HEK293 (cell line): ENCODE data around the gene LILRB2.

ENCODE experiments used
- CTCF ChIA-PET: fragments of 350-600 bp; formaldehyde crosslinking; extraction: SDS; loops from one replicate; lab custom pipeline; 2021; ENCODE audit warnings: antibody characterized with exemption; lab: Yijun Ruan, JAX
- POLR2A ChIA-PET: fragments of 300-600 bp; formaldehyde crosslinking; extraction: SDS; loops from one replicate; lab custom pipeline; 2020; ENCODE audit warnings: antibody characterized with exemption, inconsistent platforms; lab: Yijun Ruan, JAX
- H3K27ac ChIP-seq: fragments of 200-500 bp; sonication (Bioruptor generic); 2 replicates; pipeline ENCODE4 v1.5.1; 2014; ENCODE audit warnings: low read depth, low read length, control low read depth, inconsistent platforms; ENCODE audit errors: extremely low read depth
- H3K36me3 ChIP-seq, 2 experiments: fragments of 200-500 bp in 1 of 2; sonication (Bioruptor generic) in 1 of 2; 1 replicate in 1 of 2; 2 replicates in 1 of 2; pipeline ENCODE4 v1.5.1; 2014 to 2017; ENCODE audit warnings: inconsistent platforms in 2 of 2, low read length in 2 of 2; ENCODE audit not compliant: control insufficient read depth in 2 of 2, insufficient read depth in 1 of 2
- H3K4me1 ChIP-seq: fragments of 200-500 bp; sonication (Bioruptor generic); 2 replicates; pipeline ENCODE4 v1.5.1; 2014; ENCODE audit warnings: mild to moderate bottlenecking, low read length, inconsistent platforms; ENCODE audit not compliant: control insufficient read depth, insufficient read depth
- H3K4me3 ChIP-seq: 2 replicates; pipeline ENCODE4 v1.5.1; 2011; ENCODE audit warnings: low read depth, mild to moderate bottlenecking, control low read depth, low read length, moderate library complexity
- H3K9me3 ChIP-seq: fragments of 200-500 bp; sonication (Bioruptor generic); 2 replicates; pipeline ENCODE4 v1.5.1; 2014; ENCODE audit warnings: low read depth, low read length, inconsistent platforms; ENCODE audit not compliant: control insufficient read depth, insufficient read depth
- GLIS1 ChIP-seq: fragments of 450-650 bp; formaldehyde crosslinking; IDR thresholded peaks from 2 replicates; pipeline ENCODE4 v1.5.1; 2016; ENCODE audit warnings: missing biosample characterization, missing genetic modification characterization
- KLF1 ChIP-seq: fragments of 450-650 bp; formaldehyde crosslinking; IDR thresholded peaks from 2 replicates; pipeline ENCODE4 v1.5.1; 2016; ENCODE audit warnings: missing biosample characterization, missing genetic modification characterization
- KLF8 ChIP-seq: fragments of 450-650 bp; formaldehyde crosslinking; IDR thresholded peaks from 2 replicates; pipeline ENCODE4 v1.5.1; 2016; ENCODE audit warnings: missing biosample characterization, missing genetic modification characterization
- SCRT2 ChIP-seq: fragments of 450-650 bp; formaldehyde crosslinking; IDR thresholded peaks from 2 replicates; pipeline ENCODE4 v1.5.1; 2016; ENCODE audit warnings: missing biosample characterization, missing genetic modification characterization
- TCF7L2 ChIP-seq: IDR thresholded peaks from 2 replicates; pipeline ENCODE4 v1.6.1; 2011; ENCODE audit warnings: low read depth, mild to moderate bottlenecking, inconsistent platforms, low read length, moderate library complexity, borderline replicate concordance
- YY2 ChIP-seq: fragments of 450-650 bp; formaldehyde crosslinking; IDR thresholded peaks from 2 replicates; pipeline ENCODE4 v1.5.1; 2016; ENCODE audit warnings: missing biosample characterization, missing genetic modification characterization
- ZBTB21 ChIP-seq: fragments of 450-650 bp; formaldehyde crosslinking; IDR thresholded peaks from 2 replicates; pipeline ENCODE4 v1.5.1; 2017; ENCODE audit warnings: missing biosample characterization, missing genetic modification characterization
- ZNF16 ChIP-seq: fragments of 450-650 bp; formaldehyde crosslinking; IDR thresholded peaks from 2 replicates; pipeline ENCODE4 v1.5.1; 2016; ENCODE audit warnings: low read depth, missing biosample characterization, missing genetic modification characterization
- ZNF184 ChIP-seq: fragments of 450-650 bp; IDR thresholded peaks from 2 replicates; pipeline ENCODE4 v1.5.1; 2018; ENCODE audit warnings: missing biosample characterization, mild to moderate bottlenecking, missing genetic modification characterization
- ZNF221 ChIP-seq: fragments of 450-650 bp; formaldehyde crosslinking; IDR thresholded peaks from 2 replicates; pipeline ENCODE4 v1.5.1; 2017; ENCODE audit warnings: missing biosample characterization, missing genetic modification characterization, borderline replicate concordance
- ZNF324 ChIP-seq: fragments of 450-650 bp; formaldehyde crosslinking; IDR thresholded peaks from 2 replicates; pipeline ENCODE4 v1.5.1; 2016; ENCODE audit warnings: missing biosample characterization, missing genetic modification characterization
- ZNF530 ChIP-seq: fragments of 450-650 bp; formaldehyde crosslinking; IDR thresholded peaks from 2 replicates; pipeline ENCODE4 v1.5.1; 2016; ENCODE audit warnings: low read depth, missing biosample characterization, missing genetic modification characterization
- ZNF610 ChIP-seq: fragments of 450-650 bp; formaldehyde crosslinking; IDR thresholded peaks from 2 replicates; pipeline ENCODE4 v1.5.1; 2016; ENCODE audit warnings: missing biosample characterization, missing genetic modification characterization, borderline replicate concordance
- ZNF785 ChIP-seq: fragments of 450-650 bp; formaldehyde crosslinking; IDR thresholded peaks from 2 replicates; pipeline ENCODE4 v1.5.1; 2016; ENCODE audit warnings: missing biosample characterization, missing genetic modification characterization
- TF ChIP-seq, protein P1 (sequence below): fragments of 450-650 bp; formaldehyde crosslinking; IDR thresholded peaks from 2 replicates; pipeline ENCODE4 v1.5.1; 2016; ENCODE audit warnings: missing biosample characterization, missing genetic modification characterization, borderline replicate concordance
- TF ChIP-seq, protein P2 (sequence below): fragments of 450-650 bp; formaldehyde crosslinking; IDR thresholded peaks from 2 replicates; pipeline ENCODE4; 2016; ENCODE audit warnings: missing biosample characterization, missing genetic modification characterization
- TF ChIP-seq, protein P3 (sequence below): fragments of 450-650 bp; formaldehyde crosslinking; conservative IDR thresholded peaks from 2 replicates; pipeline ENCODE4 v1.5.1; 2016; ENCODE audit warnings: low read depth, missing biosample characterization, missing genetic modification characterization
- TF ChIP-seq, protein P4 (sequence below): fragments of 450-650 bp; formaldehyde crosslinking; IDR thresholded peaks from 2 replicates; pipeline ENCODE4 v1.5.1; 2016; ENCODE audit warnings: missing biosample characterization, missing genetic modification characterization
- TF ChIP-seq, protein P5 (sequence below): fragments of 450-650 bp; formaldehyde crosslinking; IDR thresholded peaks from 2 replicates; pipeline ENCODE4 v1.5.1; 2016; ENCODE audit warnings: missing biosample characterization, missing genetic modification characterization

The LILRB2 gene

DNA sequence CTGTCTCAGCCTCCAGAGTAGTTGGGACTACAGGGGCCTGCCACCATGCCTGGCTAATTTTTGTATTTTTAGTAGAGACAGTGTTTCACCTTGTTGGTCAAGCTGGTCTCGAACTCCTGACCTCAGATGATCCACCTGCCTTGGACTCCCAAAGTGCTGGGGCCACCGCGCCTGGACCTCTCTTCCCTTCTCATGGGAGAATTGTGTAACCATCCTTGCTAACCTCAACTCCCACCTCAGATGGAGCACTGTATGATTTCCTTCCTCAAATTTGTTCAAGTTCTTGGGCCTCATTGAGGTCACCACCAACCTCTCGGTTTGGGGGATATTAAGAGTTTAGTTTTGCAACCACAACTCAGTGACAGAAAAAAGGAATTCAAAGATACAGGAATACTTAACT is 21.3 kb upstream of the LILRB2 start:
- H3K4me1 ChIP-seq, result no peaks in the 10 kb centered on the region
- no peak overlapping the region for H3K4me3 ChIP-seq
- CTCF ChIA-PET, result interaction anchor here (0.7 to 1.3 kb wide), 2 partner anchors 20 to 136 kb away, joined by 3 read pairs; no protein-coding TSS in a partner anchor
- TF ChIP-seq, protein P1, sequence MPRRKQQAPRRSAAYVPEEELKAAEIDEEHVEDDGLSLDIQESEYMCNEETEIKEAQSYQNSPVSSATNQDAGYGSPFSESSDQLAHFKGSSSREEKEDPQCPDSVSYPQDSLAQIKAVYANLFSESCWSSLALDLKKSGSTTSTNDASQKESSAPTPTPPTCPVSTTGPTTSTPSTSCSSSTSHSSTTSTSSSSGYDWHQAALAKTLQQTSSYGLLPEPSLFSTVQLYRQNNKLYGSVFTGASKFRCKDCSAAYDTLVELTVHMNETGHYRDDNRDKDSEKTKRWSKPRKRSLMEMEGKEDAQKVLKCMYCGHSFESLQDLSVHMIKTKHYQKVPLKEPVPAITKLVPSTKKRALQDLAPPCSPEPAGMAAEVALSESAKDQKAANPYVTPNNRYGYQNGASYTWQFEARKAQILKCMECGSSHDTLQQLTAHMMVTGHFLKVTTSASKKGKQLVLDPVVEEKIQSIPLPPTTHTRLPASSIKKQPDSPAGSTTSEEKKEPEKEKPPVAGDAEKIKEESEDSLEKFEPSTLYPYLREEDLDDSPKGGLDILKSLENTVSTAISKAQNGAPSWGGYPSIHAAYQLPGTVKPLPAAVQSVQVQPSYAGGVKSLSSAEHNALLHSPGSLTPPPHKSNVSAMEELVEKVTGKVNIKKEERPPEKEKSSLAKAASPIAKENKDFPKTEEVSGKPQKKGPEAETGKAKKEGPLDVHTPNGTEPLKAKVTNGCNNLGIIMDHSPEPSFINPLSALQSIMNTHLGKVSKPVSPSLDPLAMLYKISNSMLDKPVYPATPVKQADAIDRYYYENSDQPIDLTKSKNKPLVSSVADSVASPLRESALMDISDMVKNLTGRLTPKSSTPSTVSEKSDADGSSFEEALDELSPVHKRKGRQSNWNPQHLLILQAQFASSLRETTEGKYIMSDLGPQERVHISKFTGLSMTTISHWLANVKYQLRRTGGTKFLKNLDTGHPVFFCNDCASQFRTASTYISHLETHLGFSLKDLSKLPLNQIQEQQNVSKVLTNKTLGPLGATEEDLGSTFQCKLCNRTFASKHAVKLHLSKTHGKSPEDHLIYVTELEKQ (tag by site-specific recombination), result no peak
- TF ChIP-seq ZNF221 (tag by site-specific recombination), result no peak
- no peak for TF ChIP-seq SCRT2
- TF ChIP-seq TCF7L2, result no peak
- TF ChIP-seq ZNF530 (tag by site-specific recombination), result no peak
- no peak for TF ChIP-seq ZBTB21 (tag by site-specific recombination)
- TF ChIP-seq ZNF610, result no peak
- no peak for TF ChIP-seq GLIS1 (tag by site-specific recombination)
- TF ChIP-seq KLF8, result no peak
- TF ChIP-seq, protein P2, sequence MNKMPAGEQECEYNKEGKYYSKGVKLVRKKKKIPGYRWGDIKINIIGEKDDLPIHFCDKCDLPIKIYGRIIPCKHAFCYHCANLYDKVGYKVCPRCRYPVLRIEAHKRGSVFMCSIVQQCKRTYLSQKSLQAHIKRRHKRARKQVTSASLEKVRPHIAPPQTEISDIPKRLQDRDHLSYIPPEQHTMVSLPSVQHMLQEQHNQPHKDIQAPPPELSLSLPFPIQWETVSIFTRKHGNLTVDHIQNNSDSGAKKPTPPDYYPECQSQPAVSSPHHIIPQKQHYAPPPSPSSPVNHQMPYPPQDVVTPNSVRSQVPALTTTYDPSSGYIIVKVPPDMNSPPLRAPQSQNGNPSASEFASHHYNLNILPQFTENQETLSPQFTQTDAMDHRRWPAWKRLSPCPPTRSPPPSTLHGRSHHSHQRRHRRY, result no peak
- no peak for TF ChIP-seq ZNF324 (tag by site-specific recombination)
- TF ChIP-seq, protein P3, sequence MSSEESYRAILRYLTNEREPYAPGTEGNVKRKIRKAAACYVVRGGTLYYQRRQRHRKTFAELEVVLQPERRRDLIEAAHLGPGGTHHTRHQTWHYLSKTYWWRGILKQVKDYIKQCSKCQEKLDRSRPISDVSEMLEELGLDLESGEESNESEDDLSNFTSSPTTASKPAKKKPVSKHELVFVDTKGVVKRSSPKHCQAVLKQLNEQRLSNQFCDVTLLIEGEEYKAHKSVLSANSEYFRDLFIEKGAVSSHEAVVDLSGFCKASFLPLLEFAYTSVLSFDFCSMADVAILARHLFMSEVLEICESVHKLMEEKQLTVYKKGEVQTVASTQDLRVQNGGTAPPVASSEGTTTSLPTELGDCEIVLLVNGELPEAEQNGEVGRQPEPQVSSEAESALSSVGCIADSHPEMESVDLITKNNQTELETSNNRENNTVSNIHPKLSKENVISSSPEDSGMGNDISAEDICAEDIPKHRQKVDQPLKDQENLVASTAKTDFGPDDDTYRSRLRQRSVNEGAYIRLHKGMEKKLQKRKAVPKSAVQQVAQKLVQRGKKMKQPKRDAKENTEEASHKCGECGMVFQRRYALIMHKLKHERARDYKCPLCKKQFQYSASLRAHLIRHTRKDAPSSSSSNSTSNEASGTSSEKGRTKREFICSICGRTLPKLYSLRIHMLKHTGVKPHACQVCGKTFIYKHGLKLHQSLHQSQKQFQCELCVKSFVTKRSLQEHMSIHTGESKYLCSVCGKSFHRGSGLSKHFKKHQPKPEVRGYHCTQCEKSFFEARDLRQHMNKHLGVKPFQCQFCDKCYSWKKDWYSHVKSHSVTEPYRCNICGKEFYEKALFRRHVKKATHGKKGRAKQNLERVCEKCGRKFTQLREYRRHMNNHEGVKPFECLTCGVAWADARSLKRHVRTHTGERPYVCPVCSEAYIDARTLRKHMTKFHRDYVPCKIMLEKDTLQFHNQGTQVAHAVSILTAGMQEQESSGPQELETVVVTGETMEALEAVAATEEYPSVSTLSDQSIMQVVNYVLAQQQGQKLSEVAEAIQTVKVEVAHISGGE (tag by site-specific recombination), result no peak
- TF ChIP-seq, protein P4, sequence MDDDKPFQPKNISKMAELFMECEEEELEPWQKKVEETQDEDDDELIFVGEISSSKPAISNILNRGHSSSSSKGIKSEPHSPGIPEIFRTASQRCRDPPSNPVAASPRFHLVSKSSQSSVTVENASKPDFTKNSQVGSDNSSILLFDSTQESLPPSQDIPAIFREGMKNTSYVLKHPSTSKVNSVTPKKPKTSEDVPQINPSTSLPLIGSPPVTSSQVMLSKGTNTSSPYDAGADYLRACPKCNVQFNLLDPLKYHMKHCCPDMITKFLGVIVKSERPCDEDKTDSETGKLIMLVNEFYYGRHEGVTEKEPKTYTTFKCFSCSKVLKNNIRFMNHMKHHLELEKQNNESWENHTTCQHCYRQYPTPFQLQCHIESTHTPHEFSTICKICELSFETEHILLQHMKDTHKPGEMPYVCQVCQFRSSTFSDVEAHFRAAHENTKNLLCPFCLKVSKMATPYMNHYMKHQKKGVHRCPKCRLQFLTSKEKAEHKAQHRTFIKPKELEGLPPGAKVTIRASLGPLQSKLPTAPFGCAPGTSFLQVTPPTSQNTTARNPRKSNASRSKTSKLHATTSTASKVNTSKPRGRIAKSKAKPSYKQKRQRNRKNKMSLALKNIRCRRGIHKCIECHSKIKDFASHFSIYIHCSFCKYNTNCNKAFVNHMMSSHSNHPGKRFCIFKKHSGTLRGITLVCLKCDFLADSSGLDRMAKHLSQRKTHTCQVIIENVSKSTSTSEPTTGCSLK (tag by site-specific recombination), result no peak
- no peak for TF ChIP-seq KLF1 (tag by site-specific recombination)
- no peak for TF ChIP-seq ZNF16 (tag by site-specific recombination)
- TF ChIP-seq ZNF184 (tag by site-specific recombination), result no peak
- TF ChIP-seq, protein P5, sequence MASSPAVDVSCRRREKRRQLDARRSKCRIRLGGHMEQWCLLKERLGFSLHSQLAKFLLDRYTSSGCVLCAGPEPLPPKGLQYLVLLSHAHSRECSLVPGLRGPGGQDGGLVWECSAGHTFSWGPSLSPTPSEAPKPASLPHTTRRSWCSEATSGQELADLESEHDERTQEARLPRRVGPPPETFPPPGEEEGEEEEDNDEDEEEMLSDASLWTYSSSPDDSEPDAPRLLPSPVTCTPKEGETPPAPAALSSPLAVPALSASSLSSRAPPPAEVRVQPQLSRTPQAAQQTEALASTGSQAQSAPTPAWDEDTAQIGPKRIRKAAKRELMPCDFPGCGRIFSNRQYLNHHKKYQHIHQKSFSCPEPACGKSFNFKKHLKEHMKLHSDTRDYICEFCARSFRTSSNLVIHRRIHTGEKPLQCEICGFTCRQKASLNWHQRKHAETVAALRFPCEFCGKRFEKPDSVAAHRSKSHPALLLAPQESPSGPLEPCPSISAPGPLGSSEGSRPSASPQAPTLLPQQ, result no peak
- no peak for TF ChIP-seq ZNF785 (tag by site-specific recombination)
- TF ChIP-seq YY2 (tag by site-specific recombination), result no peak
- TF ChIP-seq, all 188 proteins: peak for 0
- Histone ChIP-seq H3K9me3 (no peaks in the 10 kb centered on the region), H3K36me3 (no peaks in the 10 kb centered on the region), H3K27ac (no peak overlapping the region)
- POLR2A ChIA-PET, result no interaction called here
